Heart left ventricle (tissue), 13 donors: ENCODE data around the gene CACNA1D.

Experiments
- POLR2A ChIP-seq, 2 donors: fragments of 450-650 bp; IDR thresholded peaks; one replicate each; pipeline ENCODE4 v1.6.1; 2017; ENCODE audit warnings: antibody characterized with exemption in 2 of 2, mild to moderate bottlenecking in 2 of 2, moderate library complexity in 2 of 2
- TF ChIP-seq, protein P1 (sequence below), 12 donors: fragments of 200-600 bp; sonication (generic) in 4 of 12; IDR thresholded peaks; one replicate each; pipeline versions ENCODE4 v1.5.0 to v1.8.0; 2018 to 2022; ENCODE audit warnings: antibody characterized with exemption in 12 of 12, mild to moderate bottlenecking in 5 of 12
- donor health status: ischemic (EF 13 %, LVEDD 7.1; RV severe dilation, severe dysfunction).
- donor health status: DM: no; HTN: yes; CAD: no.
- donor health status: DM: no; HTN: no; CAD: no.
- donor health status: ischemic (EF 25% LVEDD 6.9; RV normal size, moderate dysfunction).
- donor health status: ischemic (EF 25% LVEDD 5.7; RV mildly dilated, moderate dysfunction).
- donor health status: ischemic (EF 35%, LVEDD 5.7; RV mildly dilated, moderate dysfunction).
- donor health status: nonischemic (EF 11% LVEDD 7.7; RV severe dilation, severe dysfunction).
- donor health status: DM: yes; HTN: yes; CAD: no.
- donor health status: PGD.
- donor health status: ischemic (EF 29% LVEDD 5.4; RV normal size, mild dysfunction).
- donor health status: nonischemic (EF 23%, LVEDD 6.1; RV moderate dilation, normal function).

DNA sequence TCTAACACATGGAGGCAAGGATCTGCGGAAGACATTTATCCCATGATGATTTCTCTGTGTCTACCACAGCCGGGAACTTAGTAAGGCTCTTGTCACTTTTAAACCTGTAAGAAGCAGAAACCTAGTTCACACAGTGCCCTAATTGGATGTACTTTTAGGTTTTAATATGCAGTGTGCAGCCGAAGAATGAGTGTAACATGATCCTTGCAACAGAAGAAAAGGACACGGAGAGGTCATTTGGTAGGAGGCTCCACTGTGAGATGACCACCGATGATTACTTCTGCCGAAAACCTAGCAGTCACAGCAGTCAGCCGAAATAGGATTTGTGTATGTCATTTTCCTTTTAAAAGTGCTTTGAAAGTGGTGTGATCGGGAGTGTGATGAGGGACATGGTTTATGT is 6.8 kb downstream of the CACNA1D start:
- TF ChIP-seq, protein P1, sequence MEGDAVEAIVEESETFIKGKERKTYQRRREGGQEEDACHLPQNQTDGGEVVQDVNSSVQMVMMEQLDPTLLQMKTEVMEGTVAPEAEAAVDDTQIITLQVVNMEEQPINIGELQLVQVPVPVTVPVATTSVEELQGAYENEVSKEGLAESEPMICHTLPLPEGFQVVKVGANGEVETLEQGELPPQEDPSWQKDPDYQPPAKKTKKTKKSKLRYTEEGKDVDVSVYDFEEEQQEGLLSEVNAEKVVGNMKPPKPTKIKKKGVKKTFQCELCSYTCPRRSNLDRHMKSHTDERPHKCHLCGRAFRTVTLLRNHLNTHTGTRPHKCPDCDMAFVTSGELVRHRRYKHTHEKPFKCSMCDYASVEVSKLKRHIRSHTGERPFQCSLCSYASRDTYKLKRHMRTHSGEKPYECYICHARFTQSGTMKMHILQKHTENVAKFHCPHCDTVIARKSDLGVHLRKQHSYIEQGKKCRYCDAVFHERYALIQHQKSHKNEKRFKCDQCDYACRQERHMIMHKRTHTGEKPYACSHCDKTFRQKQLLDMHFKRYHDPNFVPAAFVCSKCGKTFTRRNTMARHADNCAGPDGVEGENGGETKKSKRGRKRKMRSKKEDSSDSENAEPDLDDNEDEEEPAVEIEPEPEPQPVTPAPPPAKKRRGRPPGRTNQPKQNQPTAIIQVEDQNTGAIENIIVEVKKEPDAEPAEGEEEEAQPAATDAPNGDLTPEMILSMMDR (IDR thresholded peaks at IDR 0.05), result no peak
- no peak for TF ChIP-seq POLR2A (IDR thresholded peaks at IDR 0.05)
